ENCODE measurements around the gene OR51B4. TPM values are rescaled to one million over a fixed set of nuclear protein-coding genes. Genes with fewer than 3 reads are reported as not detected.

Gene OR51B4
- total and polyA plus RNA-seq, 9 of the 15 experiments (the other 6 are each of a cell fraction or from before 2014, with no cell fraction given) = 17.1 to 64.6 (median 39.9) TPM

- TF ChIP-seq REST (IDR thresholded peaks at IDR 0.05; ENCODE audit: borderline replicate concordance) = no peak
- TF ChIP-seq REST (CRISPR knock-in tag; IDR thresholded peaks at IDR 0.05; ENCODE audit: low read depth) = no peak
- no peak for TF ChIP-seq CHD7 (IDR thresholded peaks at IDR 0.05; ENCODE audit: low read depth, low read length)
- TF ChIP-seq TARDBP (IDR thresholded peaks at IDR 0.05) = no peak
- TF ChIP-seq ZBTB43 (CRISPR knock-in tag; IDR thresholded peaks at IDR 0.05) = no peak
- no peak for TF ChIP-seq HLTF (IDR thresholded peaks at IDR 0.05)
Measured at GRCh38 chr11:5269715-5270147, 32.0 kb downstream of the OR51B4 start, which contains the start of gene HBE1 (continued).
